K562 (cell line): ENCODE measurements around the gene ATP2A3. TPM values are rescaled to one million over a fixed set of nuclear protein-coding genes. Genes with fewer than 3 reads are reported as not detected.

ENCODE experiments used
- CGGBP1 ChIP-seq: fragments of 250-450 bp; sonication (Bioruptor Pico); IDR thresholded peaks from 2 replicates; pipeline ENCODE4 v1.9.0; 2021; ENCODE audit warnings: mild to moderate bottlenecking
- HMGN3 ChIP-seq: IDR thresholded peaks from 2 replicates; pipeline ENCODE4 v1.6.1; 2011; ENCODE audit warnings: borderline replicate concordance, low read depth, mild to moderate bottlenecking, mixed read lengths, low read length; ENCODE audit not compliant: insufficient read length; ENCODE audit errors: extremely low read depth
- LEF1 ChIP-seq: fragments of 450-650 bp; IDR thresholded peaks from 2 replicates; pipeline ENCODE4 v1.6.1; 2016; ENCODE audit warnings: mild to moderate bottlenecking
- NFYB ChIP-seq: IDR thresholded peaks from 2 replicates; pipeline ENCODE4 v1.6.1; 2011; ENCODE audit warnings: mild to moderate bottlenecking, moderate library complexity; ENCODE audit not compliant: insufficient read length; ENCODE audit errors: extremely low read depth
- POLR2AphosphoS2 ChIP-seq: IDR thresholded peaks from 2 replicates; pipeline ENCODE4 v1.6.1; 2012; ENCODE audit warnings: low read length, improper control_type of control experiment
- SMARCE1 ChIP-seq: fragments of 450-650 bp; IDR thresholded peaks from 2 replicates; pipeline ENCODE4 v1.7.1; 2016; ENCODE audit warnings: mild to moderate bottlenecking
- TCF15 ChIP-seq: fragments of 250-450 bp; sonication (Bioruptor Pico); IDR thresholded peaks from 2 replicates; pipeline ENCODE4 v1.8.0; 2022; ENCODE audit warnings: moderate library complexity, mild to moderate bottlenecking, inconsistent platforms
- TGIF2 ChIP-seq: sonication (generic); formaldehyde crosslinking; IDR thresholded peaks from 2 replicates; pipeline ENCODE4 v1.8.1; 2022; ENCODE audit warnings: mild to moderate bottlenecking, missing genetic modification reagents, moderate library complexity
- THAP12 ChIP-seq: fragments of 250-450 bp; sonication (Bioruptor Pico); IDR thresholded peaks from 2 replicates; pipeline ENCODE4 v1.9.0; 2021; ENCODE audit warnings: mild to moderate bottlenecking, inconsistent platforms
- XRCC4 ChIP-seq: IDR thresholded peaks from one replicate; pipeline ENCODE4 v1.6.1; 2011; ENCODE audit not compliant: insufficient read depth, insufficient read length; ENCODE audit errors: extremely low read depth
- ZNF224 ChIP-seq: sonication (generic); formaldehyde crosslinking; IDR thresholded peaks from 2 replicates; pipeline ENCODE4 v1.8.0; 2022; ENCODE audit warnings: mild to moderate bottlenecking, missing genetic modification reagents
- ZNF551 ChIP-seq: fragments of 250-450 bp; sonication (Bioruptor Pico); IDR thresholded peaks from 2 replicates; pipeline ENCODE4 v1.5.0; 2021; ENCODE audit warnings: mild to moderate bottlenecking, moderate library complexity
- polyA plus RNA-seq, 8 experiments: library from polyadenylated mRNA; depleted of rRNA in 4 of 8; stranded (reverse) in 5 of 8; unstranded in 3 of 8; fragments of >200 nt; fragmentation: Nextera tagmentation in 2 of 8; fragmentation: Illumina TruSeq in 1 of 8; extraction: Ambion mirVana in 2 of 8; extraction: Trizol in 1 of 8; gene quantifications; 2 replicates each; pipeline versions ENCODE4 v1.2.1 to v1.2.3, GENCODE V29; 2011 to 2014; ENCODE audit warnings: inconsistent platforms in 1 of 8, missing spikeins in 1 of 8
- total RNA-seq, 7 experiments: library from RNA; depleted of rRNA in 6 of 7; stranded (reverse); fragments of >200 nt in 6 of 7; fragmentation: Illumina TruSeq in 2 of 7; extraction: Trizol in 2 of 7; gene quantifications; 2 replicates each; pipeline versions ENCODE4 v1.2.1 to v1.2.3, GENCODE V29; 2011 to 2021; ENCODE audit warnings: low replicate concordance in 1 of 7
- TF ChIP-seq, protein P1 (sequence below): sonication (generic); formaldehyde crosslinking; IDR thresholded peaks from 2 replicates; pipeline ENCODE4 v1.9.0; 2022; ENCODE audit warnings: mild to moderate bottlenecking, missing genetic modification reagents
- TF ChIP-seq, protein P2 (sequence below): fragments of 250-450 bp; sonication (Bioruptor Pico); IDR thresholded peaks from 2 replicates; pipeline ENCODE4 v1.8.0; 2022; ENCODE audit warnings: inconsistent platforms
- TF ChIP-seq, protein P3 (sequence below): sonication (generic); IDR thresholded peaks from 2 replicates; pipeline ENCODE4 v1.6.1; 2016
- TF ChIP-seq, protein P4 (sequence below): fragments of 450-650 bp; IDR thresholded peaks from 2 replicates; pipeline ENCODE4 v1.6.1; 2014; ENCODE audit warnings: low read depth, mild to moderate bottlenecking, moderate library complexity, borderline replicate concordance
- TF ChIP-seq, protein P5 (sequence below): fragments of 450-650 bp; IDR thresholded peaks from 2 replicates; pipeline ENCODE4 v1.6.1; 2017; ENCODE audit warnings: antibody characterized with exemption

ATP2A3 gene
- total and polyA plus RNA-seq, 9 of the 15 experiments (the other 6 are each of a cell fraction or from before 2014, with no cell fraction given): 0.65 to 103 (median 31.3) TPM

DNA sequence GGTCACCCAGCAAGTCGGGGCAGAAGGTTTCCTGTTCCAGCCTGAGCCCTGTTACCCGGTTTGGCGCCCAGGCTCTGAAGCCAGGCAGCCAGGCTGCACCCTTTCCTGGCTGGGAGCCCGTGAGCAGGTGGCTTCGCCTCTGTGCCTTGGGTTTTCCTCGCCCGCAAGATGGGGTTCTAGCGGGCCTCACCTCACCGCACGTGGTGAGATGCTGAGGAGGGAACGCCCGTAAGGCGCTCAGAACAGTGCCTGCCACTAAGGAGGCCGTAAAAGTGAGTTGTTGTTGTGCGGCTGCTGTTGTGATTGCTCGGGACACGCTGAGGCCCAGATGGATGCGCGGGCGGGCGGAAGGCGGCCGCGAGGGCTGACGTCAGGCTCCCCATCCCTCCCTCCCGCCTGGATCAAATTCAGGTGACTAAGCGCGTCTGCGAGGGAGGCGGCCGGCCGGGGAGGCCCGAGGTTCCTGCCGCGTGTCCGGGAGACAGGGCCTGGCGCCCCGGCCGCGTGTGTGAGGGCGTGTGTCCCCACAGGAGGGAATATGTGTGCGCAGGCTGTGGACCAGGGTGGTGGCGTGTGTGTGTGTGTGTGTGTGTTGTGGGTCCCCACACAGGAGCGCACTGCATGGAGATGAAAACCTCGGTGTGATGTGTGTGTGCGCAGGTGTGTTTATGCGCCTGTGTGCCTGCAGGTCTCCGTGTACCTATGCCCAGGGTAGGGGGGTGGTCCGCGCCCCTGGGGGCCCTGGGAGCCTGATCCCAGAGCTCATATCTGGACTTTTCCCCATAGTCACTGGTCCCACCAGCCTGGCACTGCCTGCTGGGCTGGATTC, 75.7 kb downstream of the ATP2A3 start (continued):
- no peak for TF ChIP-seq XRCC4
- TF ChIP-seq CGGBP1 (CRISPR knock-in tag): no peak
- TF ChIP-seq ZNF224 (CRISPR knock-in tag): no peak
- TF ChIP-seq, protein P1, sequence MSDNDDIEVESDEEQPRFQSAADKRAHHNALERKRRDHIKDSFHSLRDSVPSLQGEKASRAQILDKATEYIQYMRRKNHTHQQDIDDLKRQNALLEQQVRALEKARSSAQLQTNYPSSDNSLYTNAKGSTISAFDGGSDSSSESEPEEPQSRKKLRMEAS (CRISPR knock-in tag): peak; percentile 98
- TF ChIP-seq THAP12 (CRISPR knock-in tag): no peak
- no peak for TF ChIP-seq ZNF551 (CRISPR knock-in tag)
- TF ChIP-seq, protein P2, sequence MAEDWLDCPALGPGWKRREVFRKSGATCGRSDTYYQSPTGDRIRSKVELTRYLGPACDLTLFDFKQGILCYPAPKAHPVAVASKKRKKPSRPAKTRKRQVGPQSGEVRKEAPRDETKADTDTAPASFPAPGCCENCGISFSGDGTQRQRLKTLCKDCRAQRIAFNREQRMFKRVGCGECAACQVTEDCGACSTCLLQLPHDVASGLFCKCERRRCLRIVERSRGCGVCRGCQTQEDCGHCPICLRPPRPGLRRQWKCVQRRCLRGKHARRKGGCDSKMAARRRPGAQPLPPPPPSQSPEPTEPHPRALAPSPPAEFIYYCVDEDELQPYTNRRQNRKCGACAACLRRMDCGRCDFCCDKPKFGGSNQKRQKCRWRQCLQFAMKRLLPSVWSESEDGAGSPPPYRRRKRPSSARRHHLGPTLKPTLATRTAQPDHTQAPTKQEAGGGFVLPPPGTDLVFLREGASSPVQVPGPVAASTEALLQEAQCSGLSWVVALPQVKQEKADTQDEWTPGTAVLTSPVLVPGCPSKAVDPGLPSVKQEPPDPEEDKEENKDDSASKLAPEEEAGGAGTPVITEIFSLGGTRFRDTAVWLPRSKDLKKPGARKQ (CRISPR knock-in tag): no peak
- TF ChIP-seq TGIF2 (CRISPR knock-in tag): no peak
- TF ChIP-seq NFYB: no peak
- TF ChIP-seq, protein P3, sequence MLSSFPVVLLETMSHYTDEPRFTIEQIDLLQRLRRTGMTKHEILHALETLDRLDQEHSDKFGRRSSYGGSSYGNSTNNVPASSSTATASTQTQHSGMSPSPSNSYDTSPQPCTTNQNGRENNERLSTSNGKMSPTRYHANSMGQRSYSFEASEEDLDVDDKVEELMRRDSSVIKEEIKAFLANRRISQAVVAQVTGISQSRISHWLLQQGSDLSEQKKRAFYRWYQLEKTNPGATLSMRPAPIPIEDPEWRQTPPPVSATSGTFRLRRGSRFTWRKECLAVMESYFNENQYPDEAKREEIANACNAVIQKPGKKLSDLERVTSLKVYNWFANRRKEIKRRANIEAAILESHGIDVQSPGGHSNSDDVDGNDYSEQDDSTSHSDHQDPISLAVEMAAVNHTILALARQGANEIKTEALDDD: no peak
- TF ChIP-seq SMARCE1: peak; percentile 28; the same call in 1 of the 2 replicates
- TF ChIP-seq LEF1: no peak
- no peak for TF ChIP-seq POLR2AphosphoS2
- TF ChIP-seq, protein P4, sequence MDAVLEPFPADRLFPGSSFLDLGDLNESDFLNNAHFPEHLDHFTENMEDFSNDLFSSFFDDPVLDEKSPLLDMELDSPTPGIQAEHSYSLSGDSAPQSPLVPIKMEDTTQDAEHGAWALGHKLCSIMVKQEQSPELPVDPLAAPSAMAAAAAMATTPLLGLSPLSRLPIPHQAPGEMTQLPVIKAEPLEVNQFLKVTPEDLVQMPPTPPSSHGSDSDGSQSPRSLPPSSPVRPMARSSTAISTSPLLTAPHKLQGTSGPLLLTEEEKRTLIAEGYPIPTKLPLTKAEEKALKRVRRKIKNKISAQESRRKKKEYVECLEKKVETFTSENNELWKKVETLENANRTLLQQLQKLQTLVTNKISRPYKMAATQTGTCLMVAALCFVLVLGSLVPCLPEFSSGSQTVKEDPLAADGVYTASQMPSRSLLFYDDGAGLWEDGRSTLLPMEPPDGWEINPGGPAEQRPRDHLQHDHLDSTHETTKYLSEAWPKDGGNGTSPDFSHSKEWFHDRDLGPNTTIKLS: peak; percentile 64; the same call in 1 of the 2 replicates
- TF ChIP-seq TCF15 (CRISPR knock-in tag): no peak
- TF ChIP-seq, protein P5, sequence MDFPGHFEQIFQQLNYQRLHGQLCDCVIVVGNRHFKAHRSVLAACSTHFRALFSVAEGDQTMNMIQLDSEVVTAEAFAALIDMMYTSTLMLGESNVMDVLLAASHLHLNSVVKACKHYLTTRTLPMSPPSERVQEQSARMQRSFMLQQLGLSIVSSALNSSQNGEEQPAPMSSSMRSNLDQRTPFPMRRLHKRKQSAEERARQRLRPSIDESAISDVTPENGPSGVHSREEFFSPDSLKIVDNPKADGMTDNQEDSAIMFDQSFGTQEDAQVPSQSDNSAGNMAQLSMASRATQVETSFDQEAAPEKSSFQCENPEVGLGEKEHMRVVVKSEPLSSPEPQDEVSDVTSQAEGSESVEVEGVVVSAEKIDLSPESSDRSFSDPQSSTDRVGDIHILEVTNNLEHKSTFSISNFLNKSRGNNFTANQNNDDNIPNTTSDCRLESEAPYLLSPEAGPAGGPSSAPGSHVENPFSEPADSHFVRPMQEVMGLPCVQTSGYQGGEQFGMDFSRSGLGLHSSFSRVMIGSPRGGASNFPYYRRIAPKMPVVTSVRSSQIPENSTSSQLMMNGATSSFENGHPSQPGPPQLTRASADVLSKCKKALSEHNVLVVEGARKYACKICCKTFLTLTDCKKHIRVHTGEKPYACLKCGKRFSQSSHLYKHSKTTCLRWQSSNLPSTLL: no peak
- TF ChIP-seq HMGN3: peak; percentile 75
